ENCODE results near the gene KCNJ15.

DNA sequence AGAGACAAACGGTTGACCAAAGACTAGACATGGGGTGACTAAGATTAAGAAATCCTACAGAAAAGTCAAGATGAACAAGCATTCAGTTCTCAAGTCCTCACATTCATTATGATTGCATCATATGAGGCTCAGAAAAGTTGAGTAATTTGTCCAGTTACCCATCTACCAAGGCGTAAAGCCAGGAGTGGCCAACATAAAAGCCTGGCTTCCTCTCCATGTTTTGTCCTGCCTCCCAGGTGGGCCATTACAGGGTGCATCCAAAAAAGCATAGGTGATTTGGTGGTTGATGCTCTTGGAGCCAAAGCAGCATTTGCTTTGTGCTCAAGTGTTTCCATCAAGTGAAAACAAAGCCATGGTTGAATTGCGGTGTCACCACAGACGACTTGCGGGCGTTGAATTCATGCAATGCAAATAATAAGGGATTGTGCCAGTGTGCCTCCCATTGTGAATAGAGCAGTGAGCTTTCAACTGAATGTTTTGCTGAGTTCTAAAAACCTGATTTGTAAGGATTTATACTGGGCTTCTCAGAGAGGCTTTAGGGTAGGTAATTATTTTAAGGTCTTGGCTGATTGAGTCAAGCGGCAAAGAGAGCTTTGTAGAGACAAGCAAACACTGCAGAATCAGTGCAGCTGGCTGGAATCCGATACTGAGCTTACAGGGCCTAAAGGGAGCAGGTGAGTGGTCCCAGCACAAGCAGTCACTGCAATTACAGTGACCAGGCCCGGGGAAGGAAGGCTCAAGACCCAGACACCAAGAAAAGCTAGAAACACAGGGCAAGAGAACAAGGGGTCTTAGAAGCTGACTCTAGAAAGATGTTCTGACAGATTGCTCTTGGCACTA, 54.1 kb downstream of the KCNJ15 start:
- no peak for TF ChIP-seq POLR2A (IDR thresholded peaks at IDR 0.05)
- TF ChIP-seq, protein P1, sequence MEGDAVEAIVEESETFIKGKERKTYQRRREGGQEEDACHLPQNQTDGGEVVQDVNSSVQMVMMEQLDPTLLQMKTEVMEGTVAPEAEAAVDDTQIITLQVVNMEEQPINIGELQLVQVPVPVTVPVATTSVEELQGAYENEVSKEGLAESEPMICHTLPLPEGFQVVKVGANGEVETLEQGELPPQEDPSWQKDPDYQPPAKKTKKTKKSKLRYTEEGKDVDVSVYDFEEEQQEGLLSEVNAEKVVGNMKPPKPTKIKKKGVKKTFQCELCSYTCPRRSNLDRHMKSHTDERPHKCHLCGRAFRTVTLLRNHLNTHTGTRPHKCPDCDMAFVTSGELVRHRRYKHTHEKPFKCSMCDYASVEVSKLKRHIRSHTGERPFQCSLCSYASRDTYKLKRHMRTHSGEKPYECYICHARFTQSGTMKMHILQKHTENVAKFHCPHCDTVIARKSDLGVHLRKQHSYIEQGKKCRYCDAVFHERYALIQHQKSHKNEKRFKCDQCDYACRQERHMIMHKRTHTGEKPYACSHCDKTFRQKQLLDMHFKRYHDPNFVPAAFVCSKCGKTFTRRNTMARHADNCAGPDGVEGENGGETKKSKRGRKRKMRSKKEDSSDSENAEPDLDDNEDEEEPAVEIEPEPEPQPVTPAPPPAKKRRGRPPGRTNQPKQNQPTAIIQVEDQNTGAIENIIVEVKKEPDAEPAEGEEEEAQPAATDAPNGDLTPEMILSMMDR (IDR thresholded peaks at IDR 0.05) = no peak

Measured in heart left ventricle (tissue), 13 donors.